Measurements from ENCODE around the gene DMWD.

Gene DMWD

GRCh38 chr19:45792470-45793177 lies at the start of gene DMWD:
TSS of gene DMWD (minus strand) at chr19:45792845. CDS start at chr19:45792756, 89 bp downstream.
- DNase-seq, result peak; percentile 100

GRCh38 chr19:45842198-45842597 lies 49.6 kb upstream of the DMWD start:
- no peak for DNase-seq

GRCh38 chr19:45834970-45835369 lies 42.3 kb upstream of the DMWD start:
- DNase-seq, result no peak

- no peak for DNase-seq
These were observed 36.3 kb upstream of the DMWD start for GRCh38 chr19:45828945-45829344.

- DNase-seq, result no peak
These were observed 35.9 kb upstream of the DMWD start for GRCh38 chr19:45828523-45828922.

- DNase-seq, result no peak
These were observed 34.9 kb upstream of the DMWD start for GRCh38 chr19:45827459-45828093.

GRCh38 chr19:45826934-45827333 lies 34.3 kb upstream of the DMWD start:
- no peak for DNase-seq

- no peak for DNase-seq
These were observed 33.6 kb upstream of the DMWD start for GRCh38 chr19:45825917-45826893.

GRCh38 chr19:45825263-45825605 lies 32.6 kb upstream of the DMWD start:
- no peak for DNase-seq

- no peak for DNase-seq
These were observed 32.1 kb upstream of the DMWD start for GRCh38 chr19:45824531-45825262.

GRCh38 chr19:45824041-45824471 lies 31.4 kb upstream of the DMWD start:
- DNase-seq, result no peak

GRCh38 chr19:45823182-45823581 lies 30.5 kb upstream of the DMWD start:
- no peak for DNase-seq

- DNase-seq, result no peak
These were observed 30.1 kb upstream of the DMWD start for GRCh38 chr19:45822716-45823115.

- no peak for DNase-seq
These were observed 28.9 kb upstream of the DMWD start for GRCh38 chr19:45821570-45821969.

- no peak for DNase-seq
These were observed 28.5 kb upstream of the DMWD start for GRCh38 chr19:45821103-45821521.

GRCh38 chr19:45820413-45821102 lies 27.9 kb upstream of the DMWD start:
- no peak for DNase-seq

- no peak for DNase-seq
These were observed 27.1 kb upstream of the DMWD start for GRCh38 chr19:45819769-45820168.

- no peak for DNase-seq
These were observed 25.2 kb upstream of the DMWD start for GRCh38 chr19:45817725-45818301.

- peak; percentile 97 for DNase-seq
These were observed 24.5 kb upstream of the DMWD start for GRCh38 chr19:45817010-45817724.

- DNase-seq, result no peak
These were observed 23.8 kb upstream of the DMWD start for GRCh38 chr19:45816236-45817009.

Data from stimulated activated CD4-positive, alpha-beta T cell treated with anti-CD3 and anti-CD28 coated beads, Interleukin-4, amount 100 ng/mL, for 1 hour (primary cell).